Measurements from ENCODE around the gene FEM1B. TPM values are rescaled to one million over a fixed set of nuclear protein-coding genes. Genes with fewer than 3 reads are reported as not detected.

FEM1B gene
- total and polyA plus RNA-seq, 2 of the 8 experiments (the other 6 are each of a cell fraction or from before 2014, with no cell fraction given) = 36.1 to 83.8 TPM

DNA sequence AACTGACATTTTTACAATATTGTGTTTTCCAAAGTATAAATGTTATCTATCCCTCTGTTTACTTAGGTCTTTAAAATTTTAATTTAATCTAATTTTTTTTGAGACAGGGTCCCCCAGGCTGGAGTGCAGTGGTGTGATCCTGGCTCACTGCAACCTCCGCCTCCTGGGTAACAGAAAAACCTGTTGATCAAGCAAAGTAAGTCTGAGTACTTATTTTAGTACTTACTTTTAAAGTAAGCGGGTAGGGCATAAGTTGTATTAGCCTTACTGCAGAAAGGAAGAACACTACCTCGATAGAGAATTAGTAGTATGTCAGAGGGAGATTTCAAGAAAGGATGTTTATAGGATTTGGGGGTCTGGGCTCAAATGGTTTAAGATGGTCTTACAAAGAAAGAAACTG lies 11.9 kb upstream of the FEM1B start (continued):
- no peak for TF ChIP-seq JUN (IDR thresholded peaks at IDR 0.05; ENCODE audit: low read depth, low read length)

Data from H1 (cell line).